AG04450 (cell line): ENCODE measurements around the gene MDK. TPM values are rescaled to one million over a fixed set of nuclear protein-coding genes. Genes with fewer than 3 reads are reported as not detected.

Experiments
- CTCF ChIA-PET: fragments of 300-600, 350-600 bp; formaldehyde crosslinking; extraction: SDS; loops from one replicate; lab custom pipeline; 2022; ENCODE audit warnings: antibody characterized with exemption, inconsistent platforms; lab: Charles Lee
- POLR2A ChIA-PET: fragments of 350-600 bp; formaldehyde crosslinking; extraction: SDS; loops from one replicate; lab custom pipeline; 2021; ENCODE audit warnings: antibody characterized with exemption, inconsistent platforms; lab: Yijun Ruan, JAX
- DNase-seq: peaks from one replicate; pipeline ENCODE4 v3.0.0-alpha.2; 2011; ENCODE audit warnings: low read depth, low spot score
- H3K27ac ChIP-seq: one replicate; pipeline ENCODE4 v1.5.1; 2012; ENCODE audit warnings: low read depth, low read length, control low read depth
- H3K27me3 ChIP-seq: one replicate; pipeline ENCODE4 v1.6.0; 2012; ENCODE audit warnings: low read length; ENCODE audit not compliant: control insufficient read depth, insufficient read depth
- H3K4me3 ChIP-seq: 2 replicates; pipeline ENCODE4 v1.5.1; 2011; ENCODE audit warnings: mild to moderate bottlenecking, low read depth, low read length, control low read depth
- H3K9me3 ChIP-seq: 2 replicates; pipeline ENCODE4 v1.5.1; 2012; ENCODE audit warnings: low read length; ENCODE audit not compliant: control insufficient read depth, insufficient read depth
- CTCF ChIP-seq: IDR thresholded peaks from 2 replicates; pipeline ENCODE4 v1.5.1; 2011; ENCODE audit warnings: low read depth, low read length, control low read depth, inconsistent platforms
- polyA plus RNA-seq: library from polyadenylated mRNA; depleted of rRNA; stranded (reverse); fragments of >200 nt; gene quantifications from 2 replicates; pipeline ENCODE4 v1.2.3, GENCODE V29; 2011

MDK gene
- polyA plus RNA-seq, 1 experiment: 445 TPM

- DNase-seq: no peak
- ChIA-PET POLR2A (no interaction called here), CTCF (interaction anchor here (0.7 to 1.8 kb wide), 5 partner anchors 9 to 177 kb away, joined by 3 to 9 read pairs (median 4); partner anchors contain the start of genes CHRM4 and DGKZ)
- Histone ChIP-seq H3K27me3 (no peaks in the 10 kb centered on the region), H3K4me3 (peak overlapping the region; percentile 27), H3K9me3 (no peaks in the 10 kb centered on the region; the same call in 1 of the 2 replicates), H3K27ac (peak overlapping the region; percentile 78)
- no peak for TF ChIP-seq CTCF
Observed at GRCh38 chr11:46361283-46362155, 19.9 kb upstream of the MDK start.

- H3K9me3 ChIP-seq: no peaks in the 10 kb centered on the region; the same call in 1 of the 2 replicates
- DNase-seq: no peak
- peak overlapping the region; percentile 11 for H3K27ac ChIP-seq
- ChIA-PET CTCF (interaction anchor here (0.7 kb wide), 1 partner anchor 15 kb away, joined by 3 read pairs; the partner anchor contains the start of gene DGKZ), POLR2A (no interaction called here)
- no peaks in the 10 kb centered on the region for H3K27me3 ChIP-seq
- H3K4me3 ChIP-seq: no peak overlapping the region
- TF ChIP-seq CTCF: no peak
Observed at GRCh38 chr11:46362156-46363030, 19.1 kb upstream of the MDK start.

- no peaks in the 10 kb centered on the region for H3K27me3 ChIP-seq
- no peaks in the 10 kb centered on the region; the same call in 1 of the 2 replicates for H3K9me3 ChIP-seq
- no peak for TF ChIP-seq CTCF
- no peak for DNase-seq
- ChIA-PET CTCF (interaction anchor here (1.0 kb wide), 1 partner anchor 26 kb away, joined by 5 read pairs; no protein-coding TSS in a partner anchor), POLR2A (no interaction called here)
- peak overlapping the region; percentile 11 for H3K27ac ChIP-seq
- H3K4me3 ChIP-seq: no peak overlapping the region
Observed at GRCh38 chr11:46363031-46363407, 18.4 kb upstream of the MDK start.

- H3K27ac ChIP-seq: no peak overlapping the region
- H3K4me3 ChIP-seq: no peak overlapping the region
- no peak for DNase-seq
- CTCF ChIA-PET: interaction anchor here (0.7 to 1.0 kb wide), 3 partner anchors 11 to 123 kb away, joined by 3 to 5 read pairs (median 5); no protein-coding TSS in a partner anchor
- POLR2A ChIA-PET: no interaction called here
- H3K9me3 ChIP-seq: no peaks in the 10 kb centered on the region; the same call in 1 of the 2 replicates
- no peaks in the 10 kb centered on the region for H3K27me3 ChIP-seq
- TF ChIP-seq CTCF: no peak
Observed at GRCh38 chr11:46363455-46364005, 17.9 kb upstream of the MDK start.
